Kidney tubule cell (primary cell): ENCODE measurements around the gene LGALS12.
A peak's percentile ranks its signal among the peaks of the same experiment; 100 is the strongest.

Experiments
- DNase-seq: peaks from one replicate; pipeline ENCODE4 v3.0.0-alpha.2; 2018; ENCODE audit warnings: low spot score

LGALS12 gene, protein sequence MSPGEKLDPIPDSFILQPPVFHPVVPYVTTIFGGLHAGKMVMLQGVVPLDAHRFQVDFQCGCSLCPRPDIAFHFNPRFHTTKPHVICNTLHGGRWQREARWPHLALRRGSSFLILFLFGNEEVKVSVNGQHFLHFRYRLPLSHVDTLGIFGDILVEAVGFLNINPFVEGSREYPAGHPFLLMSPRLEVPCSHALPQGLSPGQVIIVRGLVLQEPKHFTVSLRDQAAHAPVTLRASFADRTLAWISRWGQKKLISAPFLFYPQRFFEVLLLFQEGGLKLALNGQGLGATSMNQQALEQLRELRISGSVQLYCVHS

DNA sequence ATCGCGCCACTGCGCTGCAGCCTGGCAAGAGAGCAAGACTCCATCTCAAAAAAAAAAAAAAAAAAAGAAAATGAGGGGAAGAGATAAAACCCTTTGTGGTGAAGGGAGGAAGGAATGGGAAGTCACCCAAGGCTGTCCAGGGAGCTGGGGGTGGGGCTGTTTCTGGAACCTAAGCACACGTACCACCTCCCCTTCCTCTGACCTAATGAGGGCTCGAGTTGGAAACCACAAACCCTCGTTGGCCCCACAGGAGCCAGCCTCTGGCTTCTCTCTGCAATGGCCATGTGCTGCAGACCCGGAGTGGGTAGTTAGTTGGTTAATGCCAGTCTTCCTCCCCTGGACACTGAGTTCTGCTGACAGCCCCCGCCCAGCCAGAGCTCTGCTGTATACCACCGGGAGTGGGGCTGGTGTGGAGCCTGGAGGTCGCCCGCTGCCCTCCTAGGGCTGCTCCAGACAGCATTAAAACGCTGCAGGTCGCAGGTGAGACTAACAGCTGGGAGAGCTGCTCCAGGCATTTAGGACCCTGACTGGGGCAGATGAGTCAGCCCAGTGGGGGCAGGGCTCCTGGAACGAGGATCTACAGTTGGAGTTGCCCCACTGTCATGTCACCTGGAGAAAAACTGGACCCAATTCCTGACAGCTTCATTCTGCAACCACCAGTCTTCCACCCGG, at the start of gene LGALS12:
Gene LGALS12 (plus strand): TSS at position 228 of the 672 bp plus-strand sequence. CDS start 375 bp downstream, at position 603.
- no peak for DNase-seq

DNA sequence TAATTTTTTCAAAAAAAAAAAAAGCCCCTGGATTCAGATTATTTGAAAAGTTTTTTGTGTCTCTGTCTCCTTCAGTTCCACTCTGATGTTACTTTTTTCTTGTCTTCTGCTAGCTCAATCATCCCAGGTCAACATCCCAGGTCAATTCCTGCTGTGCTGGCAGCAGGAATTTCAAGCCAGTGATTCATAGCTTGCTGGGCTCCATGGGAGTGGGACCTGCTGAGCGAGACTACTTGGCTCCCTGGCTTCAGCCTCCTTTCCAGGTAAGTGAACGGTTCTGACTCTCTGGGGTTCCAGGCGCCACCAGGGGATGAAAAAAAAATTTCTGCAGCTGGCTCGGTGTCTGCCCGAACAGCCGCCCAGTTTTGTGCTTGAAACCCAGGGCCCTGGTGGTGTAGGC, 46.3 kb upstream of the LGALS12 start:
- peak; percentile 44 for DNase-seq

DNA sequence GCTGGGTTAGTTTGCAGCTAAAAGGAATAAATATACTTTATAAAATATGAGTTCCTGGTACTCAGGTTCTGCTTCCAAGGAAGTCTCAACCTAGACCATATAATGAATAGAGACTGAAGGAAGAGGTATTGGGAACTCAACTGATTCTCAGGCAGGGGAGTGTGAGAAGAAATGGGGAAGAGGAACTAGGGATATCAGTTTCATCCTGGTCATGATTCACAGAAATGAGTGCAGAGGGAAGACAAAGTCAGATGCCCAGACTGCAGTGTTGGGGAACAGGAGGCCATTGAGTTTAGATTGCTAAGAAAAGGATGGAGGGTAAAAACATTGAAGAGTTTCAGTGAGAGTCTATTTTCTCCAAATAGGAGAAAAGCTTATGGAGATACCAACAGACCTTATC, 43.7 kb upstream of the LGALS12 start:
- DNase-seq = no peak

DNA sequence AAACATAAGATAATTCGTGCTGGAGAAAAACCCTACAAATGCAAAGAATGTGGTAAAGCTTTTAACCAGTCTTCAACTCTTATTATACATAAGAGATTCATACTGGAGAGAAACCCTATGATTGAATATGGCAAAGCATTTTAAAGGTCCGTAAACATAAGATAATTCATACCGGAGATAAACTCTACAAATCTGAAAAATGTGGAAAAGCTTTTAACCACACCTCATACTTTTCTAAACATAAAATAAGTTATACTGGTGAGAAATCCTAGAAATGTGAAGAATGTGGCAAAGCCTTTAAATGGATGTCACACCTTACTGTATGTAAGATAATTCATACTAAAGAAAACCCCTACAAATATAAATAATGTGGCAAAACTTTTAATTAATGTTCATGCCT, 35.6 kb upstream of the LGALS12 start:
- no peak for DNase-seq

DNA sequence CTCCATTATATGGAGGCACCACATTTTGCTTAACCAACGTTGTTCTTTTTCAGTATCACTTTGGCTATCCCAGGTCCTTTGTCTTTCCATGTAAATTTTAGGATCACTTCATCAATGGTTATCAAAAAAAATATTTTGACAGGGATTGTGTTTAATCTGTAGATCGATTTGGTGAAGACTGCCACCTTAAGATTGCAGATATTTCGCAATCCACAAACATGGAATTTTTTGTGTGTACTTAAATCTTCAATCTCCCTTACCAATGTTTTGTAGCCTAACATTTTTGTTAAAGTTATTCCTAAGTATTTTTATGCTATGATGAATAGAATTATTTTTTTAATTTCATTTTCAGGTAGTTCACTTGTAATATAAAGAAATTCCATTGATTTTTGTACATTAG, 33.5 kb upstream of the LGALS12 start:
- DNase-seq = no peak

DNA sequence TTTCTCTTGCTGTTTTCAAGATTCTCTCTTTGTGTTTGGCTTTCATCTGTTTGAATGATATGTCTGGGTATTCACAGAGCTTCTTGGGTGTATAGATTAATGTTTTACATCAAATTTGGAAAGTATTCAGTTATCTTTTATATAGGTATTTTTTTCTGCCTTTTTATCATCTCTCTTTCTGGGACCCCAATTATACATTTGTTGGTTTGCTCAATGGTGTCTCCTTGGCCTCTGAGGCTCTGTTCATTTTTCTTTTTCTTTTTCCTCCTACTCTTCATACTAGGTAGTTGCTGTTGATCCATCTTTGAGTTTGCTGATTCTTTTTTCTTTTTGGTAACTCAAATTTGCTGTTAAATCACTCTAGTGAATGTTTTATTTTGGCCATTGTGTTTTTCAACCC, 29.3 kb upstream of the LGALS12 start:
- no peak for DNase-seq

DNA sequence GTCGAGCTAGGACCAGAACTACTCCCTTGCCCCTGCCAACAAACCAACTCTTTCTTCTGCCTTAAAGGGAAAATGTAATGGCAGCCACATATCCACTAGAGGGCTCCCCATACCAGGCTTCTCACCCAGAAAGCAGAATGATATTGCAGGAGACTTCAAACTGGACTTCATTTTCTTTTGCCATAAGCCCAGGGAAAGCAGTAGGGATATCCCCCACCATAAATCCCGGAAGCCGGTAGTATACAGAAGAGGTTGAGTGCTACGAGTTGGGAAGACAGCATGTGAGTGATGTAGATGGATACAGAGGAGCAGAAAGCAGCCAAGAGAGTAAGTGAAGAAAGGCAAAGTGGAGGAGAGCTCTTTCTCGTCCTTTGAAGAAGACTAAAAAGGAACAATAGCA, 27.0 kb upstream of the LGALS12 start:
- DNase-seq = peak; percentile 82

DNA sequence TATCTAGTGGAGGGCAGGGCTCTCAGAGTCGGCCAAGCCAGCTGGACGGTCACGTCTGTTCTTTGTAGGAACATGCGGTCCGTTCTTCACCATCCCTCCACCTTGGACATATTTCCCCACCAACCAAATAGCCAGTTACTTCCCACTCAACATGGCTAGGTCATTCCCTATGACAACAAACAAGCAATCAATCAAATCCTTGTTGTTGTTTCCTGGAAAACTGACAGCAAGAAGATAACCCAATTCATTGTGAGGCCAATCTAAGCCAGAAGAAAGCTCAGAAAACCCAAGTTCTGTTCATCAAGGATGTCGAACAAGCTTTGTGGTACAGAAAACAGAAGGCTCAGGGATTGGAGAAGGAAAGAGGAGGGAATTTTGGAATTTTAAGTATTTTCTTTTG, 25.8 kb upstream of the LGALS12 start:
- DNase-seq = no peak

DNA sequence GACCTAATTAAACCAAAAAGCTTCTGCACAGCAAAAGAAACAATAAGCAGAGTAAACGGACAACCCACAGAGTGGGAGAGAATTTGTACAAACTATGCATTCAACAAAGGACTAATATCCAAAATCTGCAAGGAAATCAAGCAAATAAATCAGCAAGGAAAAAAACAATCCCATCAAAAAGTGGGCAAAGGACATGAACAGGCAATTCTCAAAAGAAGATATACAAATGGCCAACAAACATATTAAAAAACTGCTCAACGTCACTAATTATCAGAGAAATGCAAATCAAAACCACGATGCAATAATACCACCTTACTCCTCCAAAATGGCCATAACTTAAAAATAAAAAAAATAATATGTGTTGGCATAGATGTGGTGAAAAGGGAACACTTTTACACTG, 20.1 kb upstream of the LGALS12 start:
- DNase-seq = no peak

DNA sequence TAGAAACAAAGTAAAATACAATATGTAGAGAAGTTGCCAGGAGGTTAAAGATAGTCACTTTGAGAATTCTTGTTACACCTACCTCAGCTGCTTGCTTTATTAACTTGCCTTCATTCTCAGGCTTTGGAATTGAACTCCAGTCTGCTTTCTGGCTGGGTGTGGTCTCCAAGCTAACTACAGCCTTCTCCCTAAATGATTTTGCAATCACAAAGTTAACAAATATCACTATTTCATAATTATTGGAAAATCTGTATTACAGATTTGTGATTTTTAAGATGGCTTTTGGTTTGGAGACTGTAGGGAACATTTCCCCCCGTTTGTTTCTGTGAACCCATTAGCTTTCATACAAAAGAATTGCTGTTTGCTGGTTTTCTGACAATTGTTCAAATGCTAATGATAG, 17.1 kb upstream of the LGALS12 start:
- DNase-seq = no peak

DNA sequence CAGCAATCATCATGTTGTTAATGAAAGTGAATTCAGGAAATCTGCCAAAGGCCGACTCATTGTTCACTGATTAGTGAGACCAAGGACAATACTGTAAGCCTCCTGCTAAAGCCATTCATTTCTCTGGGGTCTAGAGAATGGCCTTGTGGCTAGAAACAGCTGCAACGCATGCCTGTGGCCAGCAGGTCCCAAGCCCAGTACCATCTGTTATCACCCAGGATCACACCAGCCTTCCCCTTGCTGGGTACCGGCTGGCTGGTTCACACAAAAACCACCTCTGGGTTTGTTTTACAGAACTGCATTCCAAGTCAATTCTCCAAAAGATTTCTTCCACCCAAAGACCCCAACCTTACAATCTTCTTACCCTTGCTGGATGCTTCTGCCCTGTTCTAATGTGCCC, 16.0 kb upstream of the LGALS12 start:
- peak; percentile 43 for DNase-seq

DNA sequence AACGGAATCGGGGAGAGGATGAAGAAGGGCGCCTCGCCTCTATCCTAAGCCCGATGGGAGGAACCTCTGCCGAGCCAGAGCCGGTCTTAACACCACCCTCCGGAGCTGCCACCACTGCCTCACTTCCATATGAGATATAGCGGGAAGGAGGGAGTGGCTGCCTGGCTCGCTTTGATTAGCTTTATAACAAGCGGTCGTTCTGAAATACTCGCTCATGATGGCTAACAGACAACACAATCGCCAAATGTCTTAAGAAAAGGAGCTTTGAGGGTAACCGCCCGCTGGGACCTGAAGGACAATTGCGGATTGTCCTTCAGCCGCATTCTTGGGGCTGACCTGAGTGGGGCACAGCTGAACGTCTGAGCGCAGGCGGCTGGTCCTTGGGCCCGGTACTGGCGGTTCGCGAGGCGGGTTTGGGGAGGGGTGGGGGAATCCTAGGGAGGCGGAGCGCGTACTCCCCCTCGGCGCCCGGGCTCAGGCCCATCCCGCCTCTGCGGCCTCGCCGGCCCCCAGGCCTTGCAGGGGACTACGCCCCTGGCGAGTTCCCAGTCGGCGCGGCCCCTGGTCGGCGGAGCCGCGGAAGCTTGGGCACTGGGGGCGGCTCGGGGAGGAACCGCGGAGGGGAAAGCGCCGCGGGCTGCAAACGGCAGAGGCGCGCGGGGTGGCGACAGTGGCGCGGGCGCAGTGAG, 15.2 kb upstream of the LGALS12 start, which contains the start of gene PLAAT5:
Gene PLAAT5 (minus strand): TSS at position 617 of the 689 bp plus-strand sequence. CDS start 133 bp downstream, at position 484.
- DNase-seq = no peak

DNA sequence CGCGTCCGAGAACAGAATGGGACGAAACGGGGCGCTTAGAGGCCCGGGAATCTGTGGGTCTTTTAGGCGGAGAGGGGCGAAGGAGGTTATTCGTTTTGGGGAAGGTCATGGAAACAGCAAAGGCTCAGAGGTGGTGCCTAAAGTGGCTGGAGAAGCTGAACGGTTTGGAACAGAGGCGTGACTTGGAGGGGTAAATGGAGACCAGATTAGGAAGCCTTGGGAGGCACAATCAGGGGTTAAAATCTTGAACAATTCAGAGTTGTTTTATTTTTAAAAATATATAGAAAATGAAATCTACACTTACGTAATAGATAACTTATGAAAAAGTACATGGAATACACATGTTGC, 14.7 kb upstream of the LGALS12 start:
- no peak for DNase-seq

DNA sequence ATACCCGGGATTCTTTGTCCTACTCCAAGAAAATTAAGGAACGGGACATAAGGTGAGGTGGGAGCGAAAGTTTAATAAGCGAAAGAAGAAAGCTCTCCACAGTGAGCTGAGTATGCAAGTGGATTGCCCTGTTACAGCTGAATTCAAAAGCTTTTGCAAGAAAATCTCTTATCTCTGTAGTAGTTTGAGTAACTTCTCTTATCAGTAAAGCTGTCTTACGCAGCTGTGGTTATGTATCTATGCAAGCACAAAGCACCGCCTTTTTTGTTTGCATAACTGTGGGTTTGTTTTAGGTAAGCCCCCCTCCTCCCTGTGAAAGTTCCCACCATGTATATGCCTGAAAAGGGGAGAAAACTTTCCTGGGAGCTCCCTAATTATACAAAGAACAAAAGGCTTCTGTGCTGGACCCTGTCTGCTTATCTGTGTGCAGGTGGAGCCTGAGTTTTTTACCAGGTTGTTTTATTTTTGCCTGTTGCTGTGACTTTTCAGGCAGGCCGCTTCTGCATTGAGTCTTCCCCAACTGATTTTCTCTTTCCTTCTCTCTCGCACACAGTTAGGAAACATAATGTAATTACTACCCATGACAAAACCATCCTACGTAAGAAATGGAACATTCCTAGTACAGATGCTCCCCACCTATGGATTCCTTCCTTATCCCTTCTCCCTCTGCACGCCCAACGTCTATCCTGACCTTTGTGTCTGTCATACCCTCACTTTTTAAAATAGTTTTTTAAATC, 14.1 kb upstream of the LGALS12 start:
- DNase-seq = no peak

DNA sequence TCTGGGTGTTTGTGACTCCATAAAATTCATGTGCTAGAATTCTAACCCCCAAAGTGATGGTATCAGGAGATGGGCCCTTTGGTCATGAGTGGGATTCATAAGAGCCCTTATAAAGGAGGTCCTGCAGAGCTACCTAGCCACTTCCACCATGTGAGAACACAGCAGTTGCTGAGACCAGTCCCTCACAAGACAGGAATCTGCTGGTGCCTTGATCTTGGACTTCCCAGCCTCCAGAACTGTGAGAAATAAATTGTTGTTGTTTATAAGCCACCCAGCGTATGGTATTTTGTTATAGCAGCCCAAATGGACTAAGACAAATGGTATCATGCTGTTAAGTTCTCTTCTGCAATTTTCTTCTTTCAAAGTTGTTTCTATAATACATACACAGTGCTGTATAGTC, 13.4 kb upstream of the LGALS12 start:
- no peak for DNase-seq

DNA sequence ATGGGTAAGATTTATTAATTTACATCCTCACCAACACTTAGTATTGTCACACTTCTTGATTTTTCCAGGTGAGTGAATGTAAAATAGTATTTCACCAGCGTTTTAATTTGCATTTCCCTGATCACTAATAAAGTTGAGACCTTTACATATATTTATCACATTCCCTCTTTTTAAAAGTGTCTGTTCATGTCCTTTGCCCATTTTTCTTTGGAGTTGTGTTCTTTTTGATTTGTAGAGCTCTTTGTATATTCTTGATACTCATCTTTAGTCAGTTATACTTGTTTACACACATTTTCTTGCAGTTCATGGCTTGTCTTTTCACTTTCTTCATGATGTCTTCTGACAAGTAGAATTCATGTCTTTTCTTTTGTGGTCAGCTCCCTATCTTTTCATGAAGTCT, 12.8 kb upstream of the LGALS12 start:
- DNase-seq = no peak

DNA sequence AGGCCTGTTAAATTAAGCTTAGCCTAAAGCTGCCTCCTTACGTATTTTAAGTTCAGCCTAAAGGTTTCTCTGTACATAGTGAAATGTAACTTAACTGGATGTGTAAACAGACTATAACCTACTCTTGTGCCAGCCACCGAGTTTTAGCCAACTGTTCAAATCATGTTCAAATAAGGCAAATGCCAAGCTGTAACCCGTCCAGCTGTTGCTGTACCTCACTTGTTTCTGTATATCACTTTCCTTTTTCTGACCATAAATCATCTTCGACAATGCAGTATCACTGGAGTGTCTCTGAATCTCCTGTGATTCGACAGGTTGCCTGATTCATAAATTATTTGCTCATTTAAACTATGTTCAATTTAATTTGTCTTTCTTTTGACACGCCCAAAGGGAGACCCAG, 10.9 kb upstream of the LGALS12 start:
- DNase-seq = no peak

DNA sequence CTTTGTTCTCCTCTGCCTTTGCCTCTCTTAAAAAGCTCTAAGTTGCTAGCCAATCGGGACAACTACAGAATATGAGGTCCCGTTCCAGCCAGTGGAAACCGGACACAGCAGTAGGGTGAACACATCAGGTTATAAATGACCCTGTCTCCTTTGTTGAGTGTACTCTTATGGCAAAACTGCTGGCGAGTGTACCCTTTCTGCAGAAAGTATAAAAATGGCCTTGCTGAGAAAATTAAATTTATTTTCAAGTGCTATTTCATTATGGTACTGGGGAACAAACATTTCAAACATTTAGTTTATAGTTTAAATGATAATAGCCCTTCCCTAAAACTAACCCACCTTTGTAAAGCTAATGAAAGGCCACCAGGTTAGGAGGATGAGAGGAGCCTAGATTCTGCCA, 6.0 kb upstream of the LGALS12 start:
- no peak for DNase-seq

DNA sequence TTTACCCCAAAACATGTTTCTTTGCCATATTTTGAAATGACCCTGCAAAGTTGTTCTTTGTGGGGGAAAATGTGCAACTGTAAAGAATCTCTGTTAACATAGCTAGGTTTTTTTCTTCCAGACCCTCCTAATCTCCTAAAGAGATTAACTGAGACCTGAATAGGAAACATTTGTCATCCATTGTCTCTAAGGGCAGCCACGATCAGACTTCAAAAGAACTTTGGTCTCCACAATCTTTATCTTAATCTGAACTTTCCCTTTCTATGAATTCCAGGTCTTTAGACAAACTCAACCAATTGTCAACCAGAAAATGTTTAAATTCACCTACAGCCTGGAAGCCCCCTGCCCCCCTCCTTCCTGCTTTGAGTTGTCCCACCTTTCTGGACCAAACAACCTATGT, 4.6 kb upstream of the LGALS12 start:
- no peak for DNase-seq

DNA sequence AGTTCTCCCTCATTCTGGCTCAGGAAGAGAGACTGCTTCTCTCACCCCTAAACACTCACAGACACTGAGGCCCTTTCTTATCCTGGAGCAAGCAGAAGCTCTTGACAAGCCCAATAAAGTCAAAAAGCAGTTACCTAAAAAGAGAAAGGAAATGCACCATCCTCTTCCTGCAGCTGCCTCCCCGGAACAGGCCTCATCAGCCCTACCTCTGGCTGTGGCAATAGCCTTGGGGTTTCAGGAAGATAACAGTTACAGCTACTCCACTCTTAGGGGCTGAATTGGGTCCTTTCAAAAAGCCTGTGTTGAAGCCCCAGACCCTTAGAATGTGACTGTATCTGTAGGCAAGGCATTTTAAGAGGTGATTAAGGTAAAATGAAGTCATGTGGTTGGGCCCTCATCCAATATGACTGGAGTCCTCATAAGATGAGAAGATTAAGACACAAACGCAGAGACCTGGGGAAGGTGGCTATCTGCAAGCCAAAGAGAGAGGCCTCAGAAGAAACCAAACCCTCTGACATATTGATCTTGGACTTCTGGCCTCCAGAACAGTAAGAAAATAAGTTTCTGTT, 3.5 kb upstream of the LGALS12 start:
- no peak for DNase-seq

DNA sequence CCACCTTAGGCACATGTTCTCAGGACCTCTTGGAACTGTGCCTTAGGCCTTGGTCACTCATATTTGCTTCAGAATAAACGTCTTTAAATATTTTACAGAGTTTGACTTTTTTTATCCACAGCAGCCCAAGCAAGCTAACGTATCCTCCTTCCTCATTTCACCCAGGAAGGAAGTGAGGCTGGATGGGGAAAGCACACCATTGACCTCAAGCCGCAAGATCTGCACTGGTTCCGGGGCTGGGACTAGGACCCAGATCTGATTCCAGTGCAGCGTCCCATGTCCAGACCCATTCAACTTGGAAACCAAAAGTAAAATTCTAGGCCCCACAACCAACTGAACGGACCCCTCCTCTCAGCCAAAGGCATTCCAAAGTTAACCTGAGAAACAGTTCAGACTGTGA, 2.4 kb upstream of the LGALS12 start:
- no peak for DNase-seq

DNA sequence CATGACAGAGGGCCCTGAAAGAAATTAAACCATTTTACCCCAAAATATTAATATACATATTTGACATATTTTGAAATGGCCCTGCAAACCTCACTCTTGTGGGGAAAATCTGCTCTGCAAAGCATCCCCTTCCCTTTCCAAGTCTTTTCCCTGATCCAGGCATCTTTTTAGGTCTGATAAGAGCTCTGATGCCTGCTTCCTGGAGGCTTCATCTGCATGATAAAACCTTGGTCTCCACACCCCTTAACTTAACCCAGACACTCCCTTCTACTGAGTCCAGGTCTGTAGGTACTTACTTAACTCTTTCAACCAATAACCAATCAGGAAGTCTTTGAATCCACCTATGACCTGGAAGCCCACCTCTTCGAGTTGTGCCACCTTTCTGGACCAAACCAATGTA, 1.8 kb upstream of the LGALS12 start:
- no peak for DNase-seq
